Skin of body (tissue), 2 donors: ENCODE results near the gene TYMP. TPM values are rescaled to one million over a fixed set of nuclear protein-coding genes. Genes with fewer than 3 reads are reported as not detected.

Experiments
- DNase-seq: peaks from one replicate; lab custom pipeline; 2025; lab: John Stamatoyannopoulos, UW
- total RNA-seq: library from RNA; depleted of rRNA; stranded (reverse); fragments of >200 nt; gene quantifications from one replicate; pipeline ENCODE4 v1.2.3, GENCODE V29; 2014

The TYMP gene
- total RNA-seq = 16.3 TPM

DNA sequence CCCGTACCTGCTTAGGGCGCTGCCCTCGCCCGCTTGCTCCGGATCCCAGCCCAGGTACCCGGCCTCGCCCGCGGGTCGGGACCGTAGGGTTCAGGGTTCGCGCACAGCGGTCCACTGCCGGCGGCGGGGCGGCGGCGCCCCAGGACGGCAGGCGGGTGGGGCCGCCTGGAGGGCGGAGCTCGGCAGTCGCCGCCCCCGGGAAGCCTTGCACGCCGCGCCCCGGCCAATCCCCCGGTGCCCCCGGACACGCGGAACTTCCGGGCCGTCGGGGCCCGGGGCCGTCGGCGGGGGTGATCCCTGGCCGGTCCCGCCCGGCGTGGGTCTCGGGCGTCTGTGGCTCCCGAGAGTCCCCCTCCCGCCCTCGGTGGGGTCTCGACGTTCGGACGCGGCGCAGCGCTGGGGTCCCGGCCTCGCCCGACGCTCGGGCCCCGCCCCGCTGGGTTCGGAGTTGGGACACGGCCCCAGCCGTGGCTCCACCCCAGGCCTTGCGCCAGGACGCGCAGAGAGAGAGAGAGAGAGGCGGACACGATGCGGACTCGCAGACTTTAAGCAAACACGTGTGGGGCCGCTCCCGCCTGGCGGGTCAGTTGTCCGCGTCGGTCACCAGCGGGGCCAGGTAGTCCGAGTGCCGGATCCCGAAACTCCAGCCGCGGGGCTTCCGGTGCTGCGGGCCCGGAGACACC lies at the start of gene TYMP:
Gene TYMP (minus strand): TSS at position 116 of the 683 bp plus-strand sequence. CDS start 303 bp downstream, outside the sequence.
- DNase-seq = no peak

DNA sequence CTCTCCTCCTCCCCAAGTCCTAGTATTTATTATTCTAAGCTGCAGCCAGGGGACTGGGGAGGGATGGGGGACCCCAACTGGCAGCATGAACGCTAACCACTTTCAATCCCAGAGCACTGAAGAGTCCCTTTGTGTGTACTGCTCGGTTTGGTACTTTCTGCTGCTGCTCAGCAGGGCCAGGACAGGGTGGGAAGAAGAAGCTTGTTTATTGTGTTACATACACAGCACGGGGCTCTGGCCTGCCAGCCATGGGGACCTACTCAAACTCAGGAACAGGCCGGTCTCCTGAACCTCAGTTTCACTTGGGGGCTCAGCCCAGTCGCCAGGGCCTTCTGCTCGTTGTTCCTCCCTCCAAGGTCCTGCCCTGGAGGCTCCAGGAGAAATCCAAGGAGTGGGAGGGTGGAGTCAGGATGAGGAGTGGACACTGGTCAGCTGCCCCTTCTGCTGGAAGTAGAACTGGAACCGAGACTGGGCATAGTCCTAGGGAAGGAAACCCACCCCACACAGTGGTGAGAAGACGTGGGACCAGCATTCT lies 49.0 kb upstream of the TYMP start:
- no peak for DNase-seq

- DNase-seq = no peak
Measured at GRCh38 chr22:50577987-50578775, 48.4 kb upstream of the TYMP start, which contains the start of gene CPT1B. TSS of gene CPT1B (minus strand) at chr22:50578427. CDS start at chr22:50577915, 512 bp downstream.

DNA sequence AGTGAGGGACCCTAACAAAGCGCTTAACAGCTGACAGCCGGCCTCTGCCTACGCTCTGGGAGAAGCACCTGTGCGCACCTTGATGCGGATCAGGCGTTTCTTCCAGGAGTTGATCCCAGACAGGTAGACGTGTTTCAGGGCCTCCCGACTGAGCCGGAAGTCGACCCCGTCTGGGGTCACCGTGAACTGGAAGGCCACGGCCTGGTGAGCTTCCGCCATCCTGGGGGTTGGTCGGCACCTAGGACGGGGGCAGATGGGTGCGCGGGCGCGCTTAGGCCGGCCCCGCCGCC lies 47.8 kb upstream of the TYMP start:
- no peak for DNase-seq

- DNase-seq = no peak
Measured at GRCh38 chr22:50576806-50577696, 47.2 kb upstream of the TYMP start.

GRCh38 chr22:50576070-50576469 lies 46.3 kb upstream of the TYMP start:
- no peak for DNase-seq

GRCh38 chr22:50575426-50575941 lies 45.7 kb upstream of the TYMP start:
- DNase-seq = no peak

- no peak for DNase-seq
Measured at GRCh38 chr22:50574383-50574755, 44.6 kb upstream of the TYMP start.

DNA sequence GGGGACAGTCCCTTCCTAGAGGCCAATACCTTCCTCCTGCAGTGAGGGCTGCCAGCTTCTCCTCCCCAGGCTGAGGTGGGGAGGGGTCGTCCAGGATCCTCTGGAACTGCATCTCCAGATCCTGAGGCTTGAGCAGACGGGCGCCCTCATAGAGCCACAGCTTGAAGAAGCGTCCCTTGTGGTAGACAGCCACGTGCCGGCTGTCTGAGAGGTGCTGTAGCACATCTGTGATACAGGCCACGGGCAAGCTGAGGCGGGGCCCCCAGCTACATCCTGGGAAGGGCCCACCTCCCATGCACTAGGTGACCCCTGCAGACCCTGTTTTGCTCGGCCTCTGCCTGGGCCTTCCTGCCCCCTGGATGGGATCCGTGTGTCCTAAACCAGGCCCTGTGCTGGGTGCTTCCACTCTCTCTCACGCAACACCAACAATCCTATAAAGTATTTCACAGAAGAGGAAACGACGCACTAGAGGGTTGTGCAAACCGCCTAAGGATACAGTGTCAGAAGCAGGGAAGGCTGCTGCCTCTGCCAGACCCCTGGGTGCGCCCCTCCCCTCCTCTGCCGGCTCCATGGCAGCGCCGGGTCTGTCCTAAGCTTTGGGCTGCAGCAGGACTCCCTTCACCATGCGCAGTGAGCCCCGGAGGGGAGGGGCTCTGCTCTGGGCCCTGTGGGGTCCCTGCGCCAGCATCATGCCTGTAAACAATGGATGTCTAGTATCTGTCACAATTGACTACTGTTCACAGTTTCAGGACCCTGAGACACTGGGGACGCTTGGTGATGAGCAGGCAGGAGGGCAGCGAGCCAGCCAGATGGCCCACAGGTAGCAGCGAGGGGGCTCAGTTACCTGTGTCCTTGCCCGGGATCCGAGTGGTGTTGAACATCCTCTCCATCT lies 43.9 kb upstream of the TYMP start:
- DNase-seq = no peak

DNA sequence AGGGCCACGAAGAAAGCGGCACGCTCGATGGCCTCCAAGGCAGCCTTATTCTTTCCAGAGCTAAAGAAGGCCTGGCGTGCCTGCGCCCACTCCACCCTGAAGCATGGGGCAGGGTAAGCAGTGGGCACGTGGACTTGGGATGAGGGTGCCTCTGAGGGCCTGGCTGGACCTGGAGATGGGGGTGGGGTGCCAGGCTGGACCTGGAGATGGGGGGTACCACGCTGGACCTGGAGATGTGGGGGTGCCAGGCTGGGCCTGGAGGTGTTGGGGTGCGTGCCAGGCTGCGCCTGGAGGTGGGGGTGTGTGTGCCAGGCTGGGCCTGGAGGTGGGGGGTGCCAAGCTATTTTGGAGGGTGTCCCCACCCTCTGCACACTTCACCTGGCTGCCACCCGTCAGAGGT lies 43.2 kb upstream of the TYMP start:
- DNase-seq = no peak

- no peak for DNase-seq
Measured at GRCh38 chr22:50571264-50572175, 41.7 kb upstream of the TYMP start.

GRCh38 chr22:50570861-50571260 lies 41.0 kb upstream of the TYMP start:
- DNase-seq = no peak

DNA sequence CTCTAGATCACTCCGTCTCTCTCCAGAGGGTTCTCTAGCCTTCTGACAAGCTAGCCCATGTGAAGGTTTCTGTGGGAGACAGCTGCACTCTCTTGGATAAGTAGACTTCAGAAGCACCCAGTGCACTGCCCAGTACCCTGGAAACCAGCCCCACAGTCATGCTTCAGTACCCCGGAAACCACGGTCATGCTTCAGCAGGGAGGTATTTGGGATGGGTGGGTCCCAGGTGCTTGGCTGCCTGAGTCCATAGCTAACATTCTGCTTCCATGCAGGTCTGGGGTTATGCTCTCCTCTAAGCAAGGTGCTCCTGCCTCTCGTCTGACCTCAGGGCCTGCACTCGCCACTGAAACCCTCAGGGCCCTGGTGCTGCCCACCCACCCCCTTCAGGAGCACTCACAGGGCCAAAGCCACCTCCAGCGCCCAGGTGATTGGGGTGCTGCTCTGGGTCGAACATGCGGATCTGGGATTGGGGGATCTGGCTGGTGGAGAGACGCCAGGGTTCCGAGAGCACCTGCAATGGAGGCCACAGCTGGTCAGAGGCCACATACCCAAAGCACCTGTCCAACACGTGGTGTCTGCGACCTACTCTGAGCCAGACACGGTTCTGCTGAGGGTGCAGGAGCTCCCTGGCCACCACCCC lies 40.2 kb upstream of the TYMP start:
- DNase-seq = no peak

- DNase-seq = no peak
Measured at GRCh38 chr22:50569041-50569459, 39.2 kb upstream of the TYMP start.

- DNase-seq = no peak
Measured at GRCh38 chr22:50568626-50569025, 38.8 kb upstream of the TYMP start.

DNA sequence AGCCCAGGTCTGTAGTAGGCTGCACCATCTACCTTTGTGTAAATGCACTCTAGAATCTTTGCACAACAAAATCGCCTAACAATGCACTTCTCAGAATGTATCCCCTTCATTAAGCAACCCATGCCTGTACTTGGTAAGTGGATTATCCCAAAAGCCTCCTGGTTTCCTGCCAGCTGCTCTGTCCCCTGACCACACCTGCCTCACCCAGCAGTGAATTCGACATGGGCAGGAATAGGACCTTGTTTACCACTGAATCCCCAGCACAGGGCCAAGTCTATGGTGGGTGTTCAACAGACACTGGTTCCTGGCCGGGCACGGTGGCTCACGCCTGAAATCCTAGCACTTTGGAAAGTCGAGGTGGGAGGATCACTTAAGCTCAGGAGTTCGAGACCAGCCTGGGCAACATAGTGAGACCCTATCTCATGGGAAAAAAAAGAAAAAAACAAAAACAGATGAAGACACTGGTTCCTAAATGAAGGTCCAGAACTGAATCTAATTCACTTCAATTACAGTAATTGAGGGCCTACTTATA lies 38.0 kb upstream of the TYMP start:
- no peak for DNase-seq

DNA sequence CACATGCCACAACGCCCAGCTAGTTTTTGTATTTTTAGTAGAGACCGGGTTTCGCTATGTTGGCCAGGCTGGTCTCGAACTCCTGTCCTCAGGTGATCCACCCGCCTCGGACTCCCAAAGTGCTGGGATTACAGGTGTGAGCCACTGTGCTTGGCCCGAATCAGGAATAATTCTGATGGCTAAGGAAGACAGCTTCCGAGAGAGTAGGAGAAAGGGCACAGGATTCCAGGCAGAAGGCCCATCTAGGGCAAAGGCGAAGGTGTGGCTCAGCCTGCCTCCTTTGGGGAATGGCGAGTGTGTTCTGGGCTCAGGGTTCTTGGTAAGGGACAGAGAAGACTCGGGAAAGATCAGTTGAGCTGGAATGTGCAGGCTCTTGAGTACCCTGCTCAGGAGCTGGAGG lies 34.5 kb upstream of the TYMP start:
- no peak for DNase-seq

GRCh38 chr22:50563413-50564160 lies 33.8 kb upstream of the TYMP start:
- DNase-seq = no peak
